Omental fat pad (tissue), 4 donors: ENCODE measurements around the gene EIF4G1. TPM values are rescaled to one million over a fixed set of nuclear protein-coding genes. Genes with fewer than 3 reads are reported as not detected.

Experiments used
- ATAC-seq: fragments of 150-250 bp; one replicate; pipeline ENCODE4 v1.9.1; 2016; ENCODE audit warnings: mild to moderate bottlenecking, moderate library complexity; ENCODE audit not compliant: low FRiP score
- DNase-seq: peaks from one replicate; pipeline ENCODE4 v3.0.0-alpha.2; 2019; ENCODE audit warnings: low spot score
- total RNA-seq, 4 donors: library from RNA; depleted of rRNA; stranded (reverse); fragments of >200 nt; gene quantifications; one replicate each; pipeline ENCODE4 v1.1.0, GENCODE V29; 2016
- TF ChIP-seq, protein P1 (sequence below), 3 donors: fragments of 450-650 bp; IDR thresholded peaks; one replicate each; pipeline ENCODE4 v1.5.1; 2016 to 2017; ENCODE audit warnings: antibody characterized with exemption in 3 of 3, mild to moderate bottlenecking in 3 of 3, moderate library complexity in 2 of 3

Gene EIF4G1
- total RNA-seq, 4 donors from 2014 or later = 235 to 471 (median 268) TPM

DNA sequence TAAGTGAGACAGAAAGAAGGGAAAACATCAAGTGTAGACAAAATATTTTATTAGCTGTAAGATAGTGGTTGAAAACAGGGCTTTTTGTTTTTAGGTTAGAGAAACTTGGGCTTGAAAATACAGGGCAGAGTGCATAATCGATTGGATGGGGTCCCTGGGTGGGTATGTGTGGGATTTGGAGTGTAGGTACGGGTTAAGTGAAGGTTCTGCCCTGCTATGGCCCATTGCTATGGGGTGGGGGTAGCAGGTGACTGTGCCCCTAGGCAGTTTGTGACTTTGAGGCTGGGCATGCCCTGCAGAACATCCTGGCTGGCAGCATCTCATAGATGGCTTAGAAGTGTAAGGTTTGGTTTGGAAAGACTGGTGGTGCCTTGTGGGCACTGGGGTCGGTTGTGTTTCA, 19.3 kb downstream of the EIF4G1 start:
- TF ChIP-seq, protein P1, sequence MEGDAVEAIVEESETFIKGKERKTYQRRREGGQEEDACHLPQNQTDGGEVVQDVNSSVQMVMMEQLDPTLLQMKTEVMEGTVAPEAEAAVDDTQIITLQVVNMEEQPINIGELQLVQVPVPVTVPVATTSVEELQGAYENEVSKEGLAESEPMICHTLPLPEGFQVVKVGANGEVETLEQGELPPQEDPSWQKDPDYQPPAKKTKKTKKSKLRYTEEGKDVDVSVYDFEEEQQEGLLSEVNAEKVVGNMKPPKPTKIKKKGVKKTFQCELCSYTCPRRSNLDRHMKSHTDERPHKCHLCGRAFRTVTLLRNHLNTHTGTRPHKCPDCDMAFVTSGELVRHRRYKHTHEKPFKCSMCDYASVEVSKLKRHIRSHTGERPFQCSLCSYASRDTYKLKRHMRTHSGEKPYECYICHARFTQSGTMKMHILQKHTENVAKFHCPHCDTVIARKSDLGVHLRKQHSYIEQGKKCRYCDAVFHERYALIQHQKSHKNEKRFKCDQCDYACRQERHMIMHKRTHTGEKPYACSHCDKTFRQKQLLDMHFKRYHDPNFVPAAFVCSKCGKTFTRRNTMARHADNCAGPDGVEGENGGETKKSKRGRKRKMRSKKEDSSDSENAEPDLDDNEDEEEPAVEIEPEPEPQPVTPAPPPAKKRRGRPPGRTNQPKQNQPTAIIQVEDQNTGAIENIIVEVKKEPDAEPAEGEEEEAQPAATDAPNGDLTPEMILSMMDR (IDR thresholded peaks at IDR 0.05) = no peak
- DNase-seq (no peak), ATAC-seq (no peak)

DNA sequence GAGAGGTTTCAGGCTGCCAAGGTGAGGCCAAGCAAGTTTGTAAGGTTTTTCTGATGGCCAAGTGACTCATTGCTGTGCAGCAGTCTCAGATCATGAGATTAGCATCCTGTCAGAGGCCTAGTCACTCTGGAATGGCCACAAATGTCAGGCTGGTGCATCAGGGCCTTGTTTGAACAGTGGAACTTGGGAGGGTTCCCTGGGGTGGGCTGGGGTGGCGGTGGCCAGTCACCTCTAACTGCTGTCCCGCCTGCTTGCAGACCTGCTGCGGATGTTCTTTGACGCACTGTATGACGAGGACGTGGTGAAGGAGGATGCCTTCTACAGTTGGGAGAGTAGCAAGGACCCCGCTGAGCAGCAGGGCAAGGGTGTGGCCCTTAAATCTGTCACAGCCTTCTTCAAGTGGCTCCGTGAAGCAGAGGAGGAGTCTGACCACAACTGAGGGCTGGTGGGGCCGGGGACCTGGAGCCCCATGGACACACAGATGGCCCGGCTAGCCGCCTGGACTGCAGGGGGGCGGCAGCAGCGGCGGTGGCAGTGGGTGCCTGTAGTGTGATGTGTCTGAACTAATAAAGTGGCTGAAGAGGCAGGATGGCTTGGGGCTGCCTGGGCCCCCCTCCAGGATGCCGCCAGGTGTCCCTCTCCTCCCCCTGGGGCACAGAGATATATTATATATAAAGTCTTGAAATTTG, 20.2 kb downstream of the EIF4G1 start:
- no peak for ATAC-seq
- TF ChIP-seq, protein P1 (IDR thresholded peaks at IDR 0.05) = no peak
- DNase-seq = no peak

DNA sequence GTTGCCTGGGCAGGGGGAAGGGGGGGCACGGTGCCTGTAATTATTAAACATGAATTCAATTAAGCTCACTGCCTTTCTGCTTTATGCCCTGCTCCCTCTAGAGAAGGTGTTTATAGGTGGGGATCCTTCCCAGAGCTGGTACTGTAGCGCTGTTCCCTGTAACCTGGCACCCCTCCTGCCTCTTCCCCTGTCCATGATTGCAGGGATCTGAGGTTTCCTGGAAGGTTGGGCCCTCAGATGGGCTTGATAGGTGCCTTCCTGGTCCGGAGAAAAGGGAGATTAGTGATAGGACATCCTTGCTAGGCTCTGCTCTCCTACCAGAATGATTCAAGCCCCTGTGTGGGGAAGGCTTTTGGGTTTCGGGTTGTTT, 20.9 kb downstream of the EIF4G1 start:
- no peak for DNase-seq
- TF ChIP-seq, protein P1 (IDR thresholded peaks at IDR 0.05) = no peak
- ATAC-seq = peak; percentile 0

DNA sequence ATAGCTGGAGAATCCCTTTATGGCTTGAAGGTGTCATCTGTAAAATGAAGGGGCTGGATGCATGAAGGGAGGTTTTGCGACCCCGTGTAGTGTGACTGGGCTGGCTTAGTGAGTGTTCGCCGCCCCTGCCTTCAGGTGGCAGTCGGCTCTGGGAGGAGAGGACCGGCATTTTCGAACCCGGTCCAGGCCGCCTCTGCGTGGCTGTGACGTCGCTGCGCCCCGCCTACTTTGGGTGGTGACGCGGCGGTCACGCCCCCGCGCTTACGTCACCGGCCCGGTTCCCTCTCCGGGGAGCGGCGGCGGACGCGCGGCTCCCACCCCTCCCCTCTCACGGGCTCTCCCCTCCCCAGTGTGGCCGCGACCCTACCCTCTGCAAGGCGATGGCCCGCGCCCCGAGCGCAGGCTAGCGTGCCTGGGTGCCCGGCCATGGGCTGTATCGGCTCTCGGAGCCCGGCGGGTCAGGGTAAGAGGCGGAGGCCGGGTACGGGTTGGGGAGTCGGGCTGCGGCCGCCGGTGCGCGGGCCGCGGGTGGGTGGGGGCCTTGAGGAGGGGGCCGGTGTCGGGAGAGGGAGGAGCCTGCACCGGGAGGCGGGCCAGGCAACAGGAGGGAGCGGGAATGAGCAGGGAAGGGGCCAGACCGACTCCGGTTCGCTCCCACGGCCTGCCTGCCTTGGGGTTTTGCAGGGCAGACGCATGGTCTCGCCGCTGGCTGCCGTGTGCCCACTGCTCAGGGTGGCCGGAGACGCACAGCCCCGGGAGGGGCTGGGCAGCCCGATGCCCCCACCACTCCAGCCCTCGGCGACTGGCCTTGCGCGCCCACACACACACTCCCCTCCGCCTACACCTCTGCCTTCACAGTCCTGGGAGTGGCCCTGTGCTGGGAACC, 21.5 kb downstream of the EIF4G1 start:
- TF ChIP-seq, protein P1 (IDR thresholded peaks at IDR 0.05) = no peak
- DNase-seq (peak; percentile 78), ATAC-seq (peak; percentile 54)

DNA sequence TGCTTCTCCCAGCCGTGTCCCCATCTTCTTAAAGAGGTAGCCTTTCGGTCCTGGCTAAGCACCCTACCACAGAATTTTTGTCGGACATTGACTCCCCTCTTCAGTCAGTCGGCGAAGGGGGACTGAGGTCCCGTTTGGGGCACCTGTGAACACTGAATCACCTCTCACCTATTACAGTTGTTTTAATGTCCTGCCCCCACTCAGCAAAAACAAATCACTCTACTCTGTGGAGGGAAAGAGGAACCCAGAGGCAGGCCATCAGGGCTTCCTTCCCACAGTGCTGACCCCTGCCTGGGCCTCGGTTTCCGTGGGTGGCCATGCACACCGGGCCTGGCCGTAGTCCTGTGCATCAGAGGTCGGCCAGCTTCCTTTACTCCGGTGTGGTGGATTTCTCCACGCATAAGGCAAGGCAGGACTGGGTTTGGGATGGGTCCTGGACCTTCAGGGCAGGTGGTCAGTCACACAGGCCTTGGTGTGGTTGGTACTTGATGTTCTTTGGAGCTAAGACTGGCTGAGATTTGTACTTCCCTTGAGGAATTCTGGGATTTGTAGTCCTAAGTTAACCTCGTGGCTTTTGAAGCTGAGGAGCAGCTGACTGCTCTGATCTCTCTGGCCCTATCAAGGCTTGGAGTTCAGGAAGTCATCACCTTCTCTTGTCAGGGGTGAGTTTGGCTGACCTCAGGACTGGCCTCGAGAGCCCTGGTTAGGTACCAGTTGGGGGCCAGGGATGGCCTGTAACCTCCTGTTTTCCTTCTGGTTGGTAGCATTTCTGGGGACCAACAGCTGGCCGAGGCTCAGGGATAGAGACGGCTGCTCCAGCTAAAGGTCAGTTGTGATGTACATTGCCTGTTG, 22.4 kb downstream of the EIF4G1 start:
- ATAC-seq = peak; percentile 1
- TF ChIP-seq, protein P1 (IDR thresholded peaks at IDR 0.05) = no peak
- no peak for DNase-seq

DNA sequence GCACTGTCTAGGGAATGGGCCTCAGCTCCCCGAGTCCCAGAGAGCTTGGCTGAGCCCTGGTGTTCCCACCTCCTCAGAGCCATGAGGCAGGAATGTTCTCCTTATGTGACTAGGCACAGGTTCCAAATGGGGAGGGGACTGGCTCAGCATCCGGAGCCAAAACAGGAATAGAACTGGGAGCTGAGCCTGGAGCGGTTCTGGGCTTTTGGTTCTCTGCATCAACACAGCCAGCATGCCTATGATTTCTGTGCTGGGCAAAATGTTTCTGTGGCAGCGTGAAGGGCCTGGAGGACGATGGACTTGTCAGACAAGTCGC, 23.0 kb downstream of the EIF4G1 start, which contains the start of gene FAM131A:
TSS of gene FAM131A (plus strand) at position 202 of the 316 bp plus-strand sequence. CDS start at position 233, 31 bp downstream.
- ATAC-seq (no peak), DNase-seq (no peak)
- TF ChIP-seq, protein P1 (IDR thresholded peaks at IDR 0.05) = no peak
